Cardiac muscle cell (in vitro differentiated cells and primary cell): Measurements from ENCODE around the gene NTNG2. TPM values are rescaled to one million over a fixed set of nuclear protein-coding genes. Genes with fewer than 3 reads are reported as not detected.

Experiments used
- DNase-seq, 2 donors: peaks; one replicate each; pipeline versions ENCODE4 v3.0.0 to v3.0.0-alpha.2; 2010 to 2017; ENCODE audit warnings: low read depth in 1 of 2, low spot score in 1 of 2
- H3K27ac ChIP-seq: fragments of 200-600 bp; sonication (generic); 2 replicates; pipeline ENCODE4 v1.5.1; 2016
- H3K27me3 ChIP-seq: fragments of 200-600 bp; sonication (generic); 2 replicates; pipeline ENCODE4 v1.6.0; 2016; ENCODE audit warnings: control low read depth
- H3K36me3 ChIP-seq: fragments of 200-600 bp; sonication (generic); 2 replicates; pipeline ENCODE4 v1.5.1; 2016; ENCODE audit warnings: control low read depth
- H3K4me1 ChIP-seq: fragments of 200-600 bp; sonication (generic); 2 replicates; pipeline ENCODE4 v1.8.1; 2017; ENCODE audit warnings: low read depth, mild to moderate bottlenecking, mixed run types
- H3K4me3 ChIP-seq: fragments of 200-600 bp; sonication (generic); 2 replicates; pipeline ENCODE4 v1.5.1; 2016; ENCODE audit warnings: mild to moderate bottlenecking
- H3K9me3 ChIP-seq: fragments of 200-600 bp; sonication (generic); 2 replicates; pipeline ENCODE4 v1.5.1; 2017; ENCODE audit warnings: low read depth, mild to moderate bottlenecking, control low read depth
- CTCF ChIP-seq: IDR thresholded peaks from 2 replicates; pipeline ENCODE4 v1.5.1; 2012; ENCODE audit warnings: low read depth, mild to moderate bottlenecking, low read length
- polyA plus RNA-seq: library from polyadenylated mRNA; unstranded; fragments of >200 nt; fragmentation: Nextera tagmentation; extraction: Ambion mirVana; gene quantifications from 2 replicates; pipeline ENCODE4 v1.2.1, GENCODE V29; 2016
- total RNA-seq: library from RNA; depleted of rRNA; stranded (reverse); fragments of >200 nt; gene quantifications from 2 replicates; pipeline ENCODE4 v1.2.3, GENCODE V29; 2016

The NTNG2 gene
- total and polyA plus RNA-seq, 2 experiments from 2014 or later, result 1.7 to 3.5 TPM

GRCh38 chr9:132243156-132244074 lies 81.6 kb downstream of the NTNG2 start:
- no peak for TF ChIP-seq CTCF
- peaks cover 31% of the 10 kb centered on the region for H3K27me3 ChIP-seq
- H3K4me3 ChIP-seq, result no peak overlapping the region
- H3K36me3 ChIP-seq, result no peaks in the 10 kb centered on the region
- H3K9me3 ChIP-seq, result no peaks in the 10 kb centered on the region
- no peaks in the 10 kb centered on the region for H3K4me1 ChIP-seq
- H3K27ac ChIP-seq, result no peak overlapping the region
- no peak for DNase-seq

GRCh38 chr9:132244582-132245455 lies 83.0 kb downstream of the NTNG2 start:
- Histone ChIP-seq H3K27me3 (peaks cover 31% of the 10 kb centered on the region), H3K27ac (no peak overlapping the region), H3K4me1 (no peaks in the 10 kb centered on the region), H3K4me3 (no peak overlapping the region), H3K9me3 (no peaks in the 10 kb centered on the region), H3K36me3 (no peaks in the 10 kb centered on the region)
- peak in 1 of 2 donors; percentile 64 for DNase-seq
- no peak for TF ChIP-seq CTCF

GRCh38 chr9:132245465-132245864 lies 83.6 kb downstream of the NTNG2 start:
- no peaks in the 10 kb centered on the region for H3K9me3 ChIP-seq
- no peak overlapping the region for H3K4me3 ChIP-seq
- H3K36me3 ChIP-seq, result no peaks in the 10 kb centered on the region
- TF ChIP-seq CTCF, result no peak
- H3K4me1 ChIP-seq, result no peaks in the 10 kb centered on the region
- no peak overlapping the region for H3K27ac ChIP-seq
- H3K27me3 ChIP-seq, result peaks cover 31% of the 10 kb centered on the region
- DNase-seq, result no peak

GRCh38 chr9:132247942-132248341 lies 86.1 kb downstream of the NTNG2 start:
- no peak overlapping the region for H3K4me3 ChIP-seq
- peaks cover 15% of the 10 kb centered on the region for H3K27me3 ChIP-seq
- no peak for TF ChIP-seq CTCF
- H3K36me3 ChIP-seq, result no peaks in the 10 kb centered on the region
- no peak for DNase-seq
- no peak overlapping the region for H3K27ac ChIP-seq
- no peaks in the 10 kb centered on the region for H3K4me1 ChIP-seq
- H3K9me3 ChIP-seq, result no peaks in the 10 kb centered on the region

GRCh38 chr9:132249123-132249522 lies 87.3 kb downstream of the NTNG2 start:
- Histone ChIP-seq H3K4me3 (no peak overlapping the region), H3K36me3 (no peaks in the 10 kb centered on the region), H3K9me3 (no peaks in the 10 kb centered on the region), H3K27ac (no peak overlapping the region), H3K4me1 (no peaks in the 10 kb centered on the region), H3K27me3 (peaks cover 5% of the 10 kb centered on the region)
- TF ChIP-seq CTCF, result no peak
- DNase-seq, result no peak
